Measurements from ENCODE around the gene GTSE1.

The GTSE1 gene

GRCh38 chr22:46362203-46362933, 65.7 kb downstream of the GTSE1 start:
- Mint-ChIP-seq H3K9me3 (no peaks in the 10 kb centered on the region), H3K27ac (no peak overlapping the region), H3K4me3 (no peak overlapping the region), H3K36me3 (peaks cover 11% of the 10 kb centered on the region), H3K27me3 (no peaks in the 10 kb centered on the region), H3K4me1 (peaks cover 7% of the 10 kb centered on the region)
- DNase-seq (ENCODE audit: low spot score in 2 of 2) (no peak), ATAC-seq (ENCODE audit: low read depth) (peak; percentile 60)

GRCh38 chr22:46362934-46363515, 66.4 kb downstream of the GTSE1 start:
- H3K27ac Mint-ChIP-seq = no peak overlapping the region
- no peak overlapping the region for H3K4me3 Mint-ChIP-seq
- H3K36me3 Mint-ChIP-seq = peaks cover 9% of the 10 kb centered on the region
- H3K27me3 Mint-ChIP-seq = no peaks in the 10 kb centered on the region
- H3K9me3 Mint-ChIP-seq = no peaks in the 10 kb centered on the region
- no peak for DNase-seq (ENCODE audit: low spot score in 2 of 2)
- no peak for ATAC-seq (ENCODE audit: low read depth)
- peaks cover 11% of the 10 kb centered on the region for H3K4me1 Mint-ChIP-seq

GRCh38 chr22:46363611-46364321, 67.1 kb downstream of the GTSE1 start:
- H3K4me3 Mint-ChIP-seq = no peak overlapping the region
- no peaks in the 10 kb centered on the region for H3K27me3 Mint-ChIP-seq
- peaks cover 16% of the 10 kb centered on the region for H3K4me1 Mint-ChIP-seq
- H3K9me3 Mint-ChIP-seq = no peaks in the 10 kb centered on the region
- ATAC-seq (ENCODE audit: low read depth) = no peak
- H3K27ac Mint-ChIP-seq = no peak overlapping the region
- no peak for DNase-seq (ENCODE audit: low spot score in 2 of 2)
- peaks cover 9% of the 10 kb centered on the region for H3K36me3 Mint-ChIP-seq

GRCh38 chr22:46364341-46365165, 67.9 kb downstream of the GTSE1 start:
- no peak for DNase-seq (ENCODE audit: low spot score in 2 of 2)
- Mint-ChIP-seq H3K4me3 (peak overlapping the region; percentile 14), H3K27ac (no peak overlapping the region), H3K27me3 (no peaks in the 10 kb centered on the region), H3K4me1 (peaks cover 16% of the 10 kb centered on the region), H3K9me3 (no peaks in the 10 kb centered on the region), H3K36me3 (peaks cover 9% of the 10 kb centered on the region)
- ATAC-seq (ENCODE audit: low read depth) = no peak

- no peaks in the 10 kb centered on the region for H3K9me3 Mint-ChIP-seq
- H3K4me3 Mint-ChIP-seq = no peak overlapping the region
- ATAC-seq (ENCODE audit: low read depth) = no peak
- DNase-seq (ENCODE audit: low spot score in 2 of 2) = no peak
- H3K27ac Mint-ChIP-seq = no peak overlapping the region
- H3K27me3 Mint-ChIP-seq = no peaks in the 10 kb centered on the region
- H3K36me3 Mint-ChIP-seq = peaks cover 9% of the 10 kb centered on the region
- peaks cover 17% of the 10 kb centered on the region for H3K4me1 Mint-ChIP-seq
These were observed 68.5 kb downstream of the GTSE1 start for GRCh38 chr22:46365166-46365624.

GRCh38 chr22:46366327-46366731, 69.7 kb downstream of the GTSE1 start:
- DNase-seq (ENCODE audit: low spot score in 2 of 2) (no peak), ATAC-seq (ENCODE audit: low read depth) (no peak)
- Mint-ChIP-seq H3K4me1 (peaks cover 24% of the 10 kb centered on the region), H3K27me3 (no peaks in the 10 kb centered on the region), H3K4me3 (no peak overlapping the region), H3K9me3 (no peaks in the 10 kb centered on the region), H3K36me3 (peaks cover 7% of the 10 kb centered on the region), H3K27ac (no peak overlapping the region)

- peak; percentile 60 for ATAC-seq (ENCODE audit: low read depth)
These were observed 70.4 kb downstream of the GTSE1 start for GRCh38 chr22:46366801-46367706.

GRCh38 chr22:46367707-46368191, 71.1 kb downstream of the GTSE1 start:
- ATAC-seq (ENCODE audit: low read depth) = peak; percentile 76
- DNase-seq (ENCODE audit: low spot score in 2 of 2) = peak; percentile 78 to 79
- Mint-ChIP-seq H3K27me3 (peaks cover 5% of the 10 kb centered on the region), H3K36me3 (peaks cover 16% of the 10 kb centered on the region), H3K4me3 (peak overlapping the region; percentile 11), H3K4me1 (peaks cover 31% of the 10 kb centered on the region), H3K27ac (no peak overlapping the region), H3K9me3 (no peaks in the 10 kb centered on the region)

More at GRCh38 chr22:46366801-46367706, 70.4 kb downstream of the GTSE1 start:
- H3K4me3 Mint-ChIP-seq = peak overlapping the region; percentile 25
- DNase-seq (ENCODE audit: low spot score in 2 of 2) = peak; percentile 24 to 35
- H3K36me3 Mint-ChIP-seq = peaks cover 14% of the 10 kb centered on the region
- peaks cover 31% of the 10 kb centered on the region for H3K4me1 Mint-ChIP-seq
- H3K27ac Mint-ChIP-seq = no peak overlapping the region
- no peaks in the 10 kb centered on the region for H3K9me3 Mint-ChIP-seq
- peaks cover 5% of the 10 kb centered on the region for H3K27me3 Mint-ChIP-seq

GRCh38 chr22:46368422-46368821, 71.8 kb downstream of the GTSE1 start:
- H3K4me3 Mint-ChIP-seq = peak overlapping the region; percentile 46
- ATAC-seq (ENCODE audit: low read depth) (no peak), DNase-seq (ENCODE audit: low spot score in 2 of 2) (no peak)
- peaks cover 29% of the 10 kb centered on the region for H3K4me1 Mint-ChIP-seq
- H3K36me3 Mint-ChIP-seq = peaks cover 16% of the 10 kb centered on the region
- peaks cover 5% of the 10 kb centered on the region for H3K27me3 Mint-ChIP-seq
- H3K9me3 Mint-ChIP-seq = no peaks in the 10 kb centered on the region
- no peak overlapping the region for H3K27ac Mint-ChIP-seq

- Mint-ChIP-seq H3K4me3 (peak overlapping the region; percentile 46), H3K9me3 (no peaks in the 10 kb centered on the region), H3K27ac (no peak overlapping the region), H3K36me3 (peaks cover 16% of the 10 kb centered on the region), H3K27me3 (peaks cover 5% of the 10 kb centered on the region), H3K4me1 (peaks cover 29% of the 10 kb centered on the region)
- ATAC-seq (ENCODE audit: low read depth) (no peak), DNase-seq (ENCODE audit: low spot score in 2 of 2) (no peak)
These were observed 72.4 kb downstream of the GTSE1 start for GRCh38 chr22:46368871-46369715.

GRCh38 chr22:46369716-46370583, 73.3 kb downstream of the GTSE1 start:
- Mint-ChIP-seq H3K27ac (no peak overlapping the region), H3K36me3 (peaks cover 16% of the 10 kb centered on the region), H3K4me3 (no peak overlapping the region), H3K4me1 (peaks cover 27% of the 10 kb centered on the region), H3K9me3 (no peaks in the 10 kb centered on the region), H3K27me3 (peaks cover 5% of the 10 kb centered on the region)
- ATAC-seq (ENCODE audit: low read depth) (no peak), DNase-seq (ENCODE audit: low spot score in 2 of 2) (no peak)

All from memory B cell (primary cell).